Stimulated activated CD8-positive, alpha-beta memory T cell treated with anti-CD3 and anti-CD28 coated beads, Interleukin-15, amount 100 ng/mL, for 1 hour (primary cell): ENCODE data around the gene DAO.

ENCODE experiments used
- DNase-seq: peaks from one replicate; pipeline ENCODE4 v3.0.0-alpha.2; 2020; ENCODE audit warnings: low read depth

DAO gene

GRCh38 chr12:108918960-108919642, 39.2 kb downstream of the DAO start:
- DNase-seq, result no peak

GRCh38 chr12:108921946-108922345, 42.1 kb downstream of the DAO start:
- no peak for DNase-seq

- DNase-seq, result no peak
Measured at GRCh38 chr12:108922918-108923317, 43.0 kb downstream of the DAO start.

- DNase-seq, result no peak
Measured at GRCh38 chr12:108928695-108929094, 48.8 kb downstream of the DAO start.

GRCh38 chr12:108930155-108930554, 50.3 kb downstream of the DAO start:
- no peak for DNase-seq

- DNase-seq, result no peak
Measured at GRCh38 chr12:108930756-108931155, 50.9 kb downstream of the DAO start.

- no peak for DNase-seq
Measured at GRCh38 chr12:108933949-108934348, 54.1 kb downstream of the DAO start.

- DNase-seq, result no peak
Measured at GRCh38 chr12:108935159-108935763, 55.4 kb downstream of the DAO start.

DNA sequence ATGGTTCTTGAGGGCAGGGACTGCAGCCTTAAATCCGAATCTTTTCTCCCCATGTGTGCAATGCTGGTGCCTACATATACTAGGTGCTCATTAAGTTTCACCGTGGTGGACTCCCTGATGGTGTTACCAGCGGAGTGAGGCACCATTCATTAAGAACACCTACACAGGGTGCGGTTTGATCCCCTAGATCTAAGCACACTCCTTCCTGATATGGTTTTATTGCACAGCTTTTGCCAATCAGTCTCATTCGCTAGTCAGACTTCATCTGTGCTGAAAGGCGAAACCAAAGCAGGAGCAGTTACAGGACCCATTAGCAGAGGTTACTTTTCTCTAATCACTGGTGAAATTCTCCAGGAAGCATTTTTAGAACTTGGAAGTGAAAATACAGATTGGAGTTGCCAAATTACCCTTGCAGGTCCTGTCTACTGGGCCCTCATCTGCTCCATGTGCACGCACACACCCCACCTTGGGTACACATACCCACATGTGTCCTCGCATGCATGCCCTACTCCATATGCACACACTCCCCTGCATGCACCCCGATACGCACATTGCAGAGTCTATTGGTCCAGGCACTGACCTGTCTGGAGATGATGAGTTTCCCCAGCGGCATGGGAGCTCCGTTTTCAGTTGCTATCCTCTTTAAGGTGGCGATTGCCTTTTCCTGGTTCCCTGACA, 58.5 kb downstream of the DAO start:
- DNase-seq, result no peak

DNA sequence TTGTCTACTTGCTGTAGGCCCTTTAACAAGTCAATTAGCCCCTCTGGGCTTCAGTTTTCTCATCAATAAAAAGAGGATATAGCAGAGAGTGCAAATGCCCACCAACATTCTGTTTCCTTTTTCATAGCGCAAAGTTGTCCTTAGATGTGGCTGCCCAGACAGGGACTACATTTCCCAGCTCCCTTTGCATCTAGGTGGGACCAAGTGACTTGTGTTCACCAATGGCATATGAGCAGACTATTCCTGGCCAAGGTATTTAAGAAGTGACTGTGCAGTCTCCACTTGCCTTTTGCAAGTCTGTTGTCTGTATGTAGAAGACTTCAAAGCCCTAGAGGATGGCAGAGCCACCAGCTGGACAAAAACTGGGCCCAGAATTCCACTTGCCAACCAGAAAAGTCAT, 59.7 kb downstream of the DAO start:
- no peak for DNase-seq

- DNase-seq, result no peak
Measured at GRCh38 chr12:108940138-108940537, 60.2 kb downstream of the DAO start.

DNA sequence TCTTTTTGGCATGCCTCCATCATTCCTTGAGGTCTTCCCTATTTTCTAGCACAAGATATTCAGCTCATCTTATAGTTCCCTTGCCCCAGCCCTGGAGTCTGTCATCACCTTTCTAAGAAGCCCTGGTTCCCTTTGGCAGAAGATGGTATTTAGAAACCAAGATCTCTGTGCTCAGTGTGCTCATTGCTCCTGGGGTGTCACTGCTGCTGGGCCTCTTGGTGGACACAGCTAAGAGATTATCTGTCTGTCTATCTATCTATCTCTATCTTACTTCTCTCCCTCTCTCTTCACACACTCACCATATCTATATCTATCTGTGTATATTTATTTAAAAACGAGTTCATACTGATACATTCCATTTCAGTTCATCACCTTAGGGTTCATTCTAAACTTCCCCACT, 67.2 kb downstream of the DAO start:
- no peak for DNase-seq

DNA sequence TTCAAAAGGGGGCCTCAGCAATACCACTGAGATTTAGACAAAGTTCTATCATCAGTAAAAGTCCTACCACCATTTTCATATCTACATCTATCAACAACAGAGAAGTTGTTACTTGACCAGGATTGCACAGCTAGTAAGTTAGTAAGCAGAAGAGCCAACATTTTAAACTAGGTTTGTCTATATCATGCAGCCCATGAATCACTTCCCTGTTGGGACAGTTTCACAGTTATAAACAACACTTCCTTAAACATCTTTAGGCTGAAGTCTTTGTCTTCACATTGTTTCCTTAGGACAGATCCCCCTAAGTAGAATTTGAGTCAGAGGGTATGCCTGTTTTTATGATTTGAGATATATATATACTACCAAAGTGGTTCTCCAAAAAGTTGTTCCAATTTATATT, 68.5 kb downstream of the DAO start:
- no peak for DNase-seq

- no peak for DNase-seq
Measured at GRCh38 chr12:108949976-108950375, 70.1 kb downstream of the DAO start.
